Activated B cell treated with CpG ODN at 0.5 μM for 24 hours (primary cell): ENCODE results near the gene AFF3. TPM values are rescaled to one million over a fixed set of nuclear protein-coding genes. Genes with fewer than 3 reads are reported as not detected.
"Not testable (repeated sequence)": the region's sequence is repeated elsewhere in the genome, so short reads cannot be mapped to it uniquely, and the experiment has no call there.

ENCODE experiments used
- ATAC-seq: fragments of 200-7000 bp; cut with Tn5 transposase; one replicate; pipeline ENCODE4 v1.10.0; 2021; ENCODE audit warnings: low read depth, mild to moderate bottlenecking, moderate library complexity
- CTCF ChIA-PET: fragments of 350-600 bp; sonication (Branson Sonifier 250); formaldehyde crosslinking; loops from one replicate; lab custom pipeline; 2021; ENCODE audit warnings: antibody characterized with exemption; lab: Charles Lee
- POLR2A ChIA-PET: fragments of 350-600 bp; sonication (Branson Sonifier 250); formaldehyde crosslinking; loops from one replicate; lab custom pipeline; 2021; ENCODE audit warnings: antibody characterized with exemption; lab: Charles Lee
- DNase-seq: peaks from one replicate; pipeline ENCODE4 v3.0.0; 2022
- H3K27ac Mint-ChIP-seq: one replicate; pipeline ENCODE4 v1.8.0; 2020; ENCODE audit warnings: mixed read lengths
- H3K27me3 Mint-ChIP-seq: one replicate; pipeline ENCODE4 v1.8.0; 2021; ENCODE audit warnings: mixed read lengths
- H3K36me3 Mint-ChIP-seq: one replicate; pipeline ENCODE4 v1.8.0; 2021; ENCODE audit warnings: low read depth, mixed read lengths
- H3K4me1 Mint-ChIP-seq: one replicate; pipeline ENCODE4 v1.8.0; 2021; ENCODE audit warnings: mixed read lengths
- H3K4me3 Mint-ChIP-seq: one replicate; pipeline ENCODE4 v1.8.0; 2020; ENCODE audit warnings: mild to moderate bottlenecking, mixed read lengths
- H3K9me3 Mint-ChIP-seq: one replicate; pipeline ENCODE4 v1.8.0; 2020; ENCODE audit warnings: mixed read lengths
- CTCF ChIP-seq: fragments of 200-600 bp; IDR thresholded peaks from one replicate; pipeline ENCODE4 v1.8.0; 2022; ENCODE audit warnings: antibody characterized with exemption, mild to moderate bottlenecking
- intact Hi-C: fragments of 100-400 bp; cut with micrococcal nuclease; formaldehyde crosslinking; loops from one replicate; pipeline ENCODE4 v1.15.1; 2024
- total RNA-seq: library from RNA; stranded (reverse); gene quantifications from 2 replicates; pipeline ENCODE4 v1.2.3, GENCODE V29; 2022

Gene AFF3
- total RNA-seq, 1 donor from 2014 or later, result 271 TPM

- Mint-ChIP-seq H3K9me3 (no peaks in the 10 kb centered on the region), H3K4me3 (peak overlapping the region; percentile 89), H3K4me1 (peaks cover 58% of the 10 kb centered on the region), H3K36me3 (peaks cover 39% of the 10 kb centered on the region), H3K27me3 (no peaks in the 10 kb centered on the region), H3K27ac (peak overlapping the region; percentile 91)
- DNase-seq, result no peak
- POLR2A ChIA-PET, result interaction anchor here (1.5 to 10.9 kb wide), 3 partner anchors 34 to 142 kb away, joined by 4 to 149 read pairs (median 12); partner anchors contain the start of gene AFF3
- TF ChIP-seq CTCF, result no peak
- CTCF ChIA-PET, result interaction anchor here (1.1 to 1.4 kb wide), 3 partner anchors 30 to 155 kb away, joined by 3 to 4 read pairs (median 3); no protein-coding TSS in a partner anchor
- intact Hi-C loops, result no loop called here
- no peak for ATAC-seq
These were observed 35.9 kb downstream of the AFF3 start for GRCh38 chr2:100106460-100106859.

- Mint-ChIP-seq H3K9me3 (no peaks in the 10 kb centered on the region), H3K27me3 (no peaks in the 10 kb centered on the region), H3K36me3 (peaks cover 38% of the 10 kb centered on the region), H3K4me1 (peaks cover 50% of the 10 kb centered on the region), H3K4me3 (peak overlapping the region; percentile 89), H3K27ac (peak overlapping the region; percentile 91)
- no peak for DNase-seq
- ATAC-seq, result no peak
- intact Hi-C loops, result loop anchor here (1.0 kb wide), 1 partner anchor 9 kb away; no protein-coding TSS in a partner anchor
- ChIA-PET CTCF (interaction anchor here (0.8 to 1.4 kb wide), 4 partner anchors 31 to 156 kb away, joined by 3 to 4 read pairs (median 4); no protein-coding TSS in a partner anchor), POLR2A (interaction anchor here (0.8 to 10.9 kb wide), 7 partner anchors 9 to 143 kb away, joined by 3 to 149 read pairs (median 6); partner anchors contain the start of gene AFF3)
- TF ChIP-seq CTCF, result no peak
These were observed 36.7 kb downstream of the AFF3 start for GRCh38 chr2:100105678-100106054.

- Mint-ChIP-seq H3K4me1 (peaks cover 44% of the 10 kb centered on the region), H3K27me3 (no peaks in the 10 kb centered on the region), H3K4me3 (peak overlapping the region; percentile 89), H3K36me3 (peaks cover 35% of the 10 kb centered on the region), H3K9me3 (no peaks in the 10 kb centered on the region), H3K27ac (peak overlapping the region; percentile 91)
- intact Hi-C loops, result loop anchor here (1.0 kb wide), 1 partner anchor 9 kb away; no protein-coding TSS in a partner anchor
- no peak for TF ChIP-seq CTCF
- CTCF ChIA-PET, result interaction anchor here (0.8 to 1.4 kb wide), 4 partner anchors 31 to 156 kb away, joined by 3 to 4 read pairs (median 4); no protein-coding TSS in a partner anchor
- POLR2A ChIA-PET, result interaction anchor here (0.6 to 10.9 kb wide), 9 partner anchors 9 to 143 kb away, joined by 3 to 149 read pairs (median 4); partner anchors contain the start of gene AFF3
- DNase-seq (peak; percentile 50), ATAC-seq (peak; percentile 62)
These were observed 37.4 kb downstream of the AFF3 start for GRCh38 chr2:100104718-100105677.

GRCh38 chr2:100104265-100104664 is 38.1 kb downstream of the AFF3 start:
- H3K9me3 Mint-ChIP-seq, H3K27ac Mint-ChIP-seq, CTCF ChIA-PET, H3K27me3 Mint-ChIP-seq, DNase-seq, intact Hi-C loops, H3K4me3 Mint-ChIP-seq: not testable (repeated sequence)
- peak; percentile 38 for ATAC-seq
- H3K36me3 Mint-ChIP-seq, result peaks cover 31% of the 10 kb centered on the region
- POLR2A ChIA-PET, result interaction anchor here (0.6 kb wide), 2 partner anchors 10 to 143 kb away, joined by 3 read pairs; no protein-coding TSS in a partner anchor
- peaks cover 38% of the 10 kb centered on the region for H3K4me1 Mint-ChIP-seq

GRCh38 chr2:100103527-100104252 is 38.7 kb downstream of the AFF3 start:
- ChIA-PET CTCF (interaction anchor here (0.6 kb wide), 1 partner anchor 292 kb away, joined by 3 read pairs; no protein-coding TSS in a partner anchor), POLR2A (interaction anchor here (0.6 kb wide), 2 partner anchors 10 to 144 kb away, joined by 3 read pairs; no protein-coding TSS in a partner anchor)
- peak overlapping the region; percentile 59 for H3K4me3 Mint-ChIP-seq
- DNase-seq (peak; percentile 26), ATAC-seq (peak; percentile 58)
- H3K36me3 Mint-ChIP-seq, result peaks cover 31% of the 10 kb centered on the region
- H3K27ac Mint-ChIP-seq, intact Hi-C loops, H3K9me3 Mint-ChIP-seq, H3K27me3 Mint-ChIP-seq: not testable (repeated sequence)
- H3K4me1 Mint-ChIP-seq, result peaks cover 38% of the 10 kb centered on the region

- POLR2A ChIA-PET, CTCF ChIA-PET: not testable (repeated sequence)
These were observed 39.8 kb downstream of the AFF3 start for GRCh38 chr2:100102466-100103180.

GRCh38 chr2:100098855-100099254 is 43.5 kb downstream of the AFF3 start:
- intact Hi-C loops, ATAC-seq, H3K27ac Mint-ChIP-seq, POLR2A ChIA-PET, H3K27me3 Mint-ChIP-seq, H3K4me1 Mint-ChIP-seq, H3K4me3 Mint-ChIP-seq, DNase-seq, H3K9me3 Mint-ChIP-seq, CTCF ChIA-PET: not testable (repeated sequence)
- peaks cover 11% of the 10 kb centered on the region for H3K36me3 Mint-ChIP-seq

More at GRCh38 chr2:100102466-100103180, 39.8 kb downstream of the AFF3 start:
- H3K9me3 Mint-ChIP-seq, ATAC-seq, DNase-seq, H3K27me3 Mint-ChIP-seq, H3K27ac Mint-ChIP-seq, intact Hi-C loops: not testable (repeated sequence)
- peaks cover 22% of the 10 kb centered on the region for H3K36me3 Mint-ChIP-seq
- peak overlapping the region; percentile 60 for H3K4me3 Mint-ChIP-seq
- H3K4me1 Mint-ChIP-seq, result peaks cover 28% of the 10 kb centered on the region
